ENCODE measurements around the gene SLC7A5. TPM values are rescaled to one million over a fixed set of nuclear protein-coding genes. Genes with fewer than 3 reads are reported as not detected.

SLC7A5 gene
- polyA plus RNA-seq, 3 donors from 2014 or later: 2.6 to 7.3 (median 4.2) TPM

- Mint-ChIP-seq H3K27me3 (ENCODE audit: low read depth in 3 of 3) (peaks cover 31 to 61% (median 41%) of the 10 kb centered on the region in 3 donors), H3K4me1 (peaks cover 29 to 30% of the 10 kb centered on the region in 2 donors), H3K9me3 (no peaks in the 10 kb centered on the region), H3K27ac (peak overlapping the region in 4 of 6 donors; percentile 40 to 64 (median 48)), H3K4me3 (no peak overlapping the region), H3K36me3 (no peaks in the 10 kb centered on the region)
- DNase-seq: no peak
These were observed 18.1 kb downstream of the SLC7A5 start for GRCh38 chr16:87851141-87851587.

DNA sequence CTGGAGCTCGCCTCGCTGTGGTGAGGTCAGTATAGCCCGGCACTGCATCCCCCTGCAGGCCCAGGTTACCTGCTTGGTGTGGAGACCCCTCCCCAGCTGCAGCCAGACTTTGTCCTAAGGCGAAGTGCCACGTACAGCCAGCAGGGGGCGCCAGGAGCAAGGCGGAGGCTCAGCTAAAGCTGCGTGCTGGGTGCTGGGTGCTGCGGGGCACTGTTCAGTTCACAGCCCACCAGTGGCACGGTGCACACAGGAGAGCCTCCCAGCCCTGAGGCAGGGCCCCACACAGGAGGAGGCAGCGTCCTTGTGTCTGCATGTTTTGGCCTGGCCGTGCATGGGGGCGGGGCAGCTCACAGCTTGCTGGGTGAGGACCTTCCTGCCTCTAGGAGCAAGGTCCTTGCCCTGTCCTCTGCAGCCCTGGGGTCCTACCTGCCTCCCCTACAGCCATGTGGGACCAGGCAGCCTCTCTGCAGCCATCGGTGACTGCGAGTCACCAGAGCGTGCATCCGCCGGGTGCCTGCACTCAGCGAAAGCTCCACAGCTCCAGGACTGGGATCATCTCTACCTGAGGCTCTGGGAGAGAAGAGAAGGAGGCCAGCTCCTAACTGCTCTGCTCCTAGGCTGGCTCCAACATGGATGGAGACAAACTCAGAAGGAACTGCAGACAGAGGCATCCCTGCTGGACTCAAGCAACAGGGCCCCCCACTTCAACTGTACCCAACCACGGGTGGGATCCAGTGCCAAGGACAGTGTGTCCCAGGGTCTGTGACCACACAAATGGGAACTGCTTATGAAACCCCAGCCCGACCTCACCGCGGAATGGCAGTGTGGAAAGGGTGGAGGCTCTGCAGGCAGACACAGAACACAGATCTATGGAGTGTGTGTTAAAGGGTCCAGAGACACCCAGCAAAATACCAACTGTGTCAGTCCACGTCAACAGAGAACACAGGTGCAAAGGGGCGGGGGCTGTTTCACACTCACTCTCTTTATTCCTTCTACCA lies 19.0 kb downstream of the SLC7A5 start:
- Mint-ChIP-seq H3K9me3 (no peaks in the 10 kb centered on the region), H3K27me3 (ENCODE audit: low read depth in 3 of 3) (peaks cover 23 to 53% (median 36%) of the 10 kb centered on the region in 3 donors), H3K4me3 (no peak overlapping the region), H3K4me1 (peaks cover 21 to 22% of the 10 kb centered on the region in 2 donors), H3K27ac (peak overlapping the region in 5 of 6 donors; percentile 40 to 64 (median 46)), H3K36me3 (no peaks in the 10 kb centered on the region)
- peak; percentile 71 to 80 (median 75) for DNase-seq

DNA sequence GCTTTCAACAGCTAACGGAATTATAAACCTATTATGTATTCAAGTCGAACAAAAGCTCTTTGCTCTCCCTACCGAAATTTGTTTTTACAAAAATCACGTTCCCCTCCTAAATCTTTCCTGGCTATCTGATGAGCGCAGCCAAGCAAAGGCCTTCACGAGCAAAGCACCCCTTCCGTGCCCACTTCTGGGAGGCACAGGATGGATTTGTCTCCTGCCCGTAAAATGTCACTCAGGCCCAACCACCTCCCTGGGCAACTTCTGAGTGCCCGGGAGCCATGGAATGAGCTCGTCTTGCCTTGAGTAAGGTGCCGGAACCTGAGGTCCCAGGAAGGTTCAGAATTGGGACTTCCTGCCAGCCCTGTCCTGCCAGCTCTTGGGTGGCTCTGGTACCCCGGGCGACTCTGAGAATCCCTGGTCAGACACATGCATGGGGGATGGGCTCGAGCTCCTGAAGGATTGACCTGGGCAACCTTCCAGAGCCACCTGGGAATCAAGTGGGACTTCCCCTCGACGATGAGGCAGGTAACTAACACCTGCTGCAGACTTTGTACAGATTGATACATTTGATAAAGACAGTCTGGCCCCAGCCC lies 19.8 kb downstream of the SLC7A5 start:
- no peaks in the 10 kb centered on the region for H3K9me3 Mint-ChIP-seq
- no peak overlapping the region for H3K4me3 Mint-ChIP-seq
- peak overlapping the region in 1 of 6 donors; percentile 46 for H3K27ac Mint-ChIP-seq
- peaks cover 22 to 50% (median 34%) of the 10 kb centered on the region in 3 donors for H3K27me3 Mint-ChIP-seq (ENCODE audit: low read depth in 3 of 3)
- no peaks in the 10 kb centered on the region for H3K36me3 Mint-ChIP-seq
- no peak for DNase-seq
- peaks cover 18 to 20% of the 10 kb centered on the region in 2 donors for H3K4me1 Mint-ChIP-seq

- H3K27ac Mint-ChIP-seq: peak overlapping the region in 2 of 6 donors; percentile 28 to 30
- H3K9me3 Mint-ChIP-seq: no peaks in the 10 kb centered on the region
- peaks cover 16 to 48% (median 30%) of the 10 kb centered on the region in 3 donors for H3K27me3 Mint-ChIP-seq (ENCODE audit: low read depth in 3 of 3)
- H3K4me3 Mint-ChIP-seq: no peak overlapping the region
- peaks cover 13% of the 10 kb centered on the region in 2 donors for H3K4me1 Mint-ChIP-seq
- no peaks in the 10 kb centered on the region for H3K36me3 Mint-ChIP-seq
- no peak for DNase-seq
These were observed 20.5 kb downstream of the SLC7A5 start for GRCh38 chr16:87848676-87849345.

DNA sequence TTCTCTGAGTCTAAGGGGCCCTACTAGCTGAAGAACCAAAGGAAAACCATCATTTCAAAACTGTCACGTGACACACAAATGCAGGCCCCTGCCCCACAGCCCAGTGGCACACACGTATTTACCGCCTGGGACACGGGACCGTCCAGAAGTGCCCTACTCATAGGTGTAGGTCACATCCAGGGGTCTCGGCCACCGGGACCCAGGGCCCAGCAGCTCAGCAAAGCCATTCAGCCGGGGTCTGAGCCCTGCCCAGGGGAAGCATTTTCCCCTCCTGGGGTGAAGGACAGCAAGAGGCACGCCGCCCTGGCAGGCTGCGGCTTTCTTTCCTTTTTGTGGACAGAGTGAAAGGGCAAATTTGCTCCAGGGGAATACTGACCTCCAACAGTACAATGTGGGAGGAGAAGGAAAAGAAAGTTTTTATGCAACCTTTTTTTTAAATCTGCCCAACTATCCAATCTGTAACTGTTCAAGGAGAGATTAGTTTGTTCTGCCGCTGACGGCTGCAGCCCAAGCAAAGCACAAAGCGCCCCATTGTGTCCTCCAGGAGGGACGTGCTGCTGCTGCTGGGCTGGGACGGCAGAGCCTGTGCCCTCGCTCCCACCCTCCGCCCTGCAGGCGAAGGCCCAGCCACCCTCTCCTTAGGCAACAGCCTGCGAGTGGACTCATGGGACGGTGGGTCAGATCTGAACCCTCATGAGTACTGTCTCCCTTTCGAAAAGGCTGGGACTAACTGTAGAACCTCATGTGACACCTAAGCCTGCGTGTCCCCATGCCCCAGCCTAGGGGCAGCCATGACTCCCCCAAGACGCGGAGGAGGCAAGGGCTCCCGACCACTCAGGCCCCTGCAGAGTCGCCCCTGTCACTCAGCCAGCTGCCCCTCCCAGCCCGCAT lies 21.3 kb downstream of the SLC7A5 start:
- H3K4me1 Mint-ChIP-seq: peaks cover 5 to 6% of the 10 kb centered on the region in 2 donors
- no peaks in the 10 kb centered on the region for H3K36me3 Mint-ChIP-seq
- no peak overlapping the region for H3K27ac Mint-ChIP-seq
- no peak overlapping the region for H3K4me3 Mint-ChIP-seq
- DNase-seq: no peak
- no peaks in the 10 kb centered on the region for H3K9me3 Mint-ChIP-seq
- peaks cover 9 to 46% (median 23%) of the 10 kb centered on the region in 3 donors for H3K27me3 Mint-ChIP-seq (ENCODE audit: low read depth in 3 of 3)

GRCh38 chr16:87847467-87847784 lies 21.9 kb downstream of the SLC7A5 start:
- Mint-ChIP-seq H3K9me3 (no peaks in the 10 kb centered on the region), H3K27me3 (ENCODE audit: low read depth in 3 of 3) (peaks cover 3 to 43% (median 17%) of the 10 kb centered on the region in 3 donors), H3K36me3 (no peaks in the 10 kb centered on the region), H3K27ac (no peak overlapping the region), H3K4me3 (no peak overlapping the region), H3K4me1 (no peaks in the 10 kb centered on the region)
- no peak for DNase-seq

- H3K36me3 Mint-ChIP-seq: no peaks in the 10 kb centered on the region
- no peak for DNase-seq
- H3K27ac Mint-ChIP-seq: no peak overlapping the region
These were observed 22.4 kb downstream of the SLC7A5 start for GRCh38 chr16:87846705-87847466.

DNA sequence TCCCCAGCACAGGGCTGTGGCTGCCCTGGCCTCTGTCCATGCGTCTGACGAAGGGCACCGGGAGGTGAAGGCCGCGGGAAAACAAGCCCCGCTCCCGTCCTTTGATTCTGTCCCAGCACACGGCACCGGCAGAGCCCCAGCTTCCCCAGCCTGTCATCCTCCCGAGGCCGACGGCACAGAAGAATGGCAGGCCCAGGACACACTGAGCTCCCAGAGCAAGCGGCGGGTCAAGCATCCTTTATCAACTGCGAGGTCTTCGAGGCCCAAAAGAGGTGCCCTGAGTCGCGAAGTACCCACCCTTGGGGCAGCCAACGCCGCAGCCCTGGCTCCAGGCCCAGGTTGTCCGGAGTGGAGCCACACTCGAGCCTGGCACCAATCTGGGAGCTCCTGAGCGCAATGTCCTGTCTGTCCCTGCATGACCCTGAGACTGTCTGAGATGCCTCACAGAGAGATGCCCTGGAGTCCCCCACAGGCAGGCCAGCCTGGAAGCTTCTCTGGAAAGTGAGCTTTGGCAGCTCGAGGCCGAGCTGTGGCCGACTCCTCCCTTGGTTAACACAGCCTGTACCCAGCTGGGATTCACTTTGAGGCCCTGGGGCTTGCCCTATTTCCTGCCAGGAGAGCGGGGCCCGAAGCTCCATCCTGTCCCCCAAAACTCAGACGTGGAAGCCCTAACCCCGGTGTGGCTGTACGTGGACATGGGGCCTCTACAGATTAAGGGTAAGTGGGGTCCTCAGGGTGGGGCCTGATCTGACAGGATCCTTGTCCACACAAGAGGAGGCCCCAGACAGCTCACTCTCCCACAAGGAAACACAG lies 23.3 kb downstream of the SLC7A5 start:
- Mint-ChIP-seq H3K9me3 (no peaks in the 10 kb centered on the region), H3K27me3 (ENCODE audit: low read depth in 3 of 3) (peaks cover 2 to 41% (median 14%) of the 10 kb centered on the region in 3 donors), H3K4me1 (no peaks in the 10 kb centered on the region), H3K4me3 (no peak overlapping the region), H3K36me3 (no peaks in the 10 kb centered on the region), H3K27ac (peak overlapping the region in 1 of 6 donors; percentile 5)
- no peak for DNase-seq

More at GRCh38 chr16:87846705-87847466, 22.4 kb downstream of the SLC7A5 start:
- H3K4me3 Mint-ChIP-seq: no peak overlapping the region
- H3K27me3 Mint-ChIP-seq (ENCODE audit: low read depth in 3 of 3): peaks cover 2 to 43% (median 13%) of the 10 kb centered on the region in 3 donors
- H3K4me1 Mint-ChIP-seq: no peaks in the 10 kb centered on the region
- no peaks in the 10 kb centered on the region for H3K9me3 Mint-ChIP-seq

- peaks cover 2 to 35% (median 11%) of the 10 kb centered on the region in 3 donors for H3K27me3 Mint-ChIP-seq (ENCODE audit: low read depth in 3 of 3)
- no peak overlapping the region for H3K4me3 Mint-ChIP-seq
- H3K27ac Mint-ChIP-seq: peak overlapping the region in 2 of 6 donors; percentile 5 to 55
- H3K36me3 Mint-ChIP-seq: no peaks in the 10 kb centered on the region
- DNase-seq: no peak
- no peaks in the 10 kb centered on the region for H3K9me3 Mint-ChIP-seq
- H3K4me1 Mint-ChIP-seq: no peaks in the 10 kb centered on the region
These were observed 24.1 kb downstream of the SLC7A5 start for GRCh38 chr16:87845213-87845612.

- H3K27ac Mint-ChIP-seq: no peak overlapping the region
- no peak overlapping the region for H3K4me3 Mint-ChIP-seq
These were observed 24.5 kb downstream of the SLC7A5 start for GRCh38 chr16:87844809-87845208.

DNA sequence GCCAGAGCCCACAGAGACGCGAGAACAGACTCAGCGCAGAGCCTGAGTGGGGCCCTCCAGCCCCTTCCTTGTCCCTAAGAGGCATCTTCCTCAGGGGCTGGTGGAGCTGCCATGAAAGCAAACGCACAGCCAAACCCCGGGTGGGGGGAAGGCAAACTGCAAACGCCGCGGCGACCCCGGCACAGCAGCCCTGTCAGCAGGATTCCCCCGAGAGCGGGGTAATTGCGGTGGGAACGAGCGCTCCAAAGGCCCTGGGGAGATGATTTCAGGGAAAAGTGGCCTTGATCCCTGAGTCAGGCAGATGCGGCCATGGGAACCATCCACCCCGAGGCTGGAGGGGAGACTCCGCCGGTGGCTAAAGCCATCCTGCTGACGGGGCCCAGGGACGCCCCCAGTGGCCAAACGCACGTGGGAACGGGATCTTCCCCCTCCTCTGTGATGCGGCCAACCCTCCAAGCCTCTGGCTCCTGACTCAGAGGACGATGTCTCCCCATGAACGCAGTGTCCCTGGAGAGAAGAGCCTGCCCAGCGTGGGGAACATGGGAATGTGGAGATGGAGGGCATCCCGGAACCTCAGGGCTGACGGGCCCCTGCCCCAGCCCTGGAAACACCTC lies 25.1 kb downstream of the SLC7A5 start:
- H3K36me3 Mint-ChIP-seq: no peaks in the 10 kb centered on the region
- H3K27me3 Mint-ChIP-seq (ENCODE audit: low read depth in 3 of 3): peaks cover 0 to 37% (median 11%) of the 10 kb centered on the region in 3 donors
- DNase-seq: no peak
- no peaks in the 10 kb centered on the region for H3K9me3 Mint-ChIP-seq
- H3K4me3 Mint-ChIP-seq: no peak overlapping the region
- peak overlapping the region in 1 of 6 donors; percentile 30 for H3K27ac Mint-ChIP-seq
- no peaks in the 10 kb centered on the region for H3K4me1 Mint-ChIP-seq

More at GRCh38 chr16:87844809-87845208, 24.5 kb downstream of the SLC7A5 start:
- Mint-ChIP-seq H3K27me3 (ENCODE audit: low read depth in 3 of 3) (peaks cover 0 to 35% (median 11%) of the 10 kb centered on the region in 3 donors), H3K9me3 (no peaks in the 10 kb centered on the region), H3K4me1 (no peaks in the 10 kb centered on the region), H3K36me3 (no peaks in the 10 kb centered on the region)
- no peak for DNase-seq
